Measurements from ENCODE around the gene AFF3. TPM values are rescaled to one million over a fixed set of nuclear protein-coding genes. Genes with fewer than 3 reads are reported as not detected.

AFF3 gene
- total RNA-seq, 1 donor from 2014 or later: 12.2 TPM

- Mint-ChIP-seq H3K27me3 (ENCODE audit: unreplicated experiment) (peaks cover 2% of the 10 kb centered on the region), H3K4me3 (ENCODE audit: unreplicated experiment) (no peak overlapping the region), H3K27ac (ENCODE audit: unreplicated experiment) (no peak overlapping the region), H3K9me3 (ENCODE audit: unreplicated experiment) (no peaks in the 10 kb centered on the region), H3K36me3 (ENCODE audit: low read depth, unreplicated experiment) (no peaks in the 10 kb centered on the region), H3K4me1 (ENCODE audit: unreplicated experiment) (peaks cover 6% of the 10 kb centered on the region)
- DNase-seq (ENCODE audit: low spot score): no peak
- TF ChIP-seq CTCF (IDR thresholded peaks at IDR 0.05; ENCODE audit: unreplicated experiment): no peak
These were observed 489.0 kb downstream of the AFF3 start for GRCh38 chr2:99653433-99653832.

GRCh38 chr2:99652862-99653261 lies 489.5 kb downstream of the AFF3 start:
- H3K27me3 Mint-ChIP-seq (ENCODE audit: unreplicated experiment): peaks cover 2% of the 10 kb centered on the region
- no peak overlapping the region for H3K27ac Mint-ChIP-seq (ENCODE audit: unreplicated experiment)
- H3K36me3 Mint-ChIP-seq (ENCODE audit: low read depth, unreplicated experiment): no peaks in the 10 kb centered on the region
- no peak for DNase-seq (ENCODE audit: low spot score)
- H3K4me1 Mint-ChIP-seq (ENCODE audit: unreplicated experiment): peaks cover 6% of the 10 kb centered on the region
- no peak overlapping the region for H3K4me3 Mint-ChIP-seq (ENCODE audit: unreplicated experiment)
- H3K9me3 Mint-ChIP-seq (ENCODE audit: unreplicated experiment): no peaks in the 10 kb centered on the region
- TF ChIP-seq CTCF (IDR thresholded peaks at IDR 0.05; ENCODE audit: unreplicated experiment): no peak

GRCh38 chr2:99651930-99652670 lies 490.3 kb downstream of the AFF3 start:
- Mint-ChIP-seq H3K27me3 (ENCODE audit: unreplicated experiment) (peaks cover 2% of the 10 kb centered on the region), H3K4me3 (ENCODE audit: unreplicated experiment) (no peak overlapping the region), H3K27ac (ENCODE audit: unreplicated experiment) (no peak overlapping the region), H3K4me1 (ENCODE audit: unreplicated experiment) (peaks cover 6% of the 10 kb centered on the region), H3K9me3 (ENCODE audit: unreplicated experiment) (no peaks in the 10 kb centered on the region), H3K36me3 (ENCODE audit: low read depth, unreplicated experiment) (no peaks in the 10 kb centered on the region)
- no peak for DNase-seq (ENCODE audit: low spot score)
- TF ChIP-seq CTCF (IDR thresholded peaks at IDR 0.05; ENCODE audit: unreplicated experiment): no peak

GRCh38 chr2:99648906-99649789 lies 493.2 kb downstream of the AFF3 start:
- H3K4me3 Mint-ChIP-seq (ENCODE audit: unreplicated experiment): no peak overlapping the region
- H3K27ac Mint-ChIP-seq (ENCODE audit: unreplicated experiment): no peak overlapping the region
- DNase-seq (ENCODE audit: low spot score): no peak
- TF ChIP-seq CTCF (IDR thresholded peaks at IDR 0.05; ENCODE audit: unreplicated experiment): no peak
- H3K27me3 Mint-ChIP-seq (ENCODE audit: unreplicated experiment): peaks cover 3% of the 10 kb centered on the region
- no peaks in the 10 kb centered on the region for H3K9me3 Mint-ChIP-seq (ENCODE audit: unreplicated experiment)
- H3K4me1 Mint-ChIP-seq (ENCODE audit: unreplicated experiment): peaks cover 6% of the 10 kb centered on the region
- no peaks in the 10 kb centered on the region for H3K36me3 Mint-ChIP-seq (ENCODE audit: low read depth, unreplicated experiment)
